GM23338 (cell line): ENCODE results near the gene NPLOC4.

Experiments
- EZH2 ChIP-seq: fragments of 200-600 bp; sonication (generic); IDR thresholded peaks from one replicate; pipeline ENCODE4 v1.8.0; 2017; ENCODE audit warnings: antibody characterized with exemption, mild to moderate bottlenecking, low read depth; ENCODE audit not compliant: unreplicated experiment
- JUNB ChIP-seq: IDR thresholded peaks from one replicate; pipeline ENCODE4 v1.6.1; 2016; ENCODE audit warnings: antibody characterized with exemption; ENCODE audit not compliant: unreplicated experiment
- POLR2AphosphoS5 ChIP-seq: IDR thresholded peaks from 2 replicates; pipeline ENCODE4 v1.6.1; 2016; ENCODE audit warnings: antibody characterized with exemption, low read depth
- TF ChIP-seq, protein P1 (sequence below), 2 experiments: fragments of 200-600 bp in 1 of 2; sonication (generic) in 1 of 2; conservative IDR thresholded peaks; 2 replicates each; pipeline versions ENCODE4 v1.5.1 to v1.6.1; 2016 to 2017; ENCODE audit warnings: antibody characterized with exemption in 2 of 2, low read depth in 2 of 2, mild to moderate bottlenecking in 2 of 2, moderate library complexity in 1 of 2
- TF ChIP-seq, protein P2 (sequence below): IDR thresholded peaks from one replicate; pipeline ENCODE4 v1.6.1; 2018; ENCODE audit warnings: antibody characterized with exemption; ENCODE audit not compliant: unreplicated experiment

DNA sequence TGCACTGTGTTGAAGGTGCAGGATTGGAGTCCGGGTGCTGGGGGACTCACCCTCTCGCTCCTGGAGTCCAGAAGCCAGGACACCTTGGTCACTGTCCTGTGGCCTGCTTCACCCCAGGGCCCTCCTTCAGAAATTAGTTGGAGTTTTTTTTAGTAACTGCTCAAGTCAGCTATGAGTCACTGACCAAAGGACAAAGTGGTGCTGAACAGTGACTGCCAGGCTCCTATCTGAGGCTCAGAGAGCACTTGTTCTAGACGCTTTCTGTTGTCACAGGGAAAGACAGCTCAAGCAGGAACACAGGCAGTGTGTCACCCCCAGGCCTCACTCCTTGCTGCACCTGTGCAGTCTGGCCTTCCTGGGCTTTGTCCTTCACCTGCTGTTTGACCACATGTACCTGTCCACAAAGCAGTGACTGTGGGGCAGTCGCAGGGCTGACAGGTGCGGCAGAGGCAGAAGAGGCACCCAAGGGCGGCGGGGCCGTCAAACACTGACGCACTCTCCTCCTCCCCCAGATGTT is 80.7 kb downstream of the NPLOC4 start:
- TF ChIP-seq, protein P1, sequence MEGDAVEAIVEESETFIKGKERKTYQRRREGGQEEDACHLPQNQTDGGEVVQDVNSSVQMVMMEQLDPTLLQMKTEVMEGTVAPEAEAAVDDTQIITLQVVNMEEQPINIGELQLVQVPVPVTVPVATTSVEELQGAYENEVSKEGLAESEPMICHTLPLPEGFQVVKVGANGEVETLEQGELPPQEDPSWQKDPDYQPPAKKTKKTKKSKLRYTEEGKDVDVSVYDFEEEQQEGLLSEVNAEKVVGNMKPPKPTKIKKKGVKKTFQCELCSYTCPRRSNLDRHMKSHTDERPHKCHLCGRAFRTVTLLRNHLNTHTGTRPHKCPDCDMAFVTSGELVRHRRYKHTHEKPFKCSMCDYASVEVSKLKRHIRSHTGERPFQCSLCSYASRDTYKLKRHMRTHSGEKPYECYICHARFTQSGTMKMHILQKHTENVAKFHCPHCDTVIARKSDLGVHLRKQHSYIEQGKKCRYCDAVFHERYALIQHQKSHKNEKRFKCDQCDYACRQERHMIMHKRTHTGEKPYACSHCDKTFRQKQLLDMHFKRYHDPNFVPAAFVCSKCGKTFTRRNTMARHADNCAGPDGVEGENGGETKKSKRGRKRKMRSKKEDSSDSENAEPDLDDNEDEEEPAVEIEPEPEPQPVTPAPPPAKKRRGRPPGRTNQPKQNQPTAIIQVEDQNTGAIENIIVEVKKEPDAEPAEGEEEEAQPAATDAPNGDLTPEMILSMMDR (conservative IDR thresholded peaks at IDR 0.05; ENCODE audit: low read depth in 2 of 2), result no peak
- TF ChIP-seq POLR2AphosphoS5 (no peak), JUNB (no peak), EZH2 (no peak)
- TF ChIP-seq, protein P2, sequence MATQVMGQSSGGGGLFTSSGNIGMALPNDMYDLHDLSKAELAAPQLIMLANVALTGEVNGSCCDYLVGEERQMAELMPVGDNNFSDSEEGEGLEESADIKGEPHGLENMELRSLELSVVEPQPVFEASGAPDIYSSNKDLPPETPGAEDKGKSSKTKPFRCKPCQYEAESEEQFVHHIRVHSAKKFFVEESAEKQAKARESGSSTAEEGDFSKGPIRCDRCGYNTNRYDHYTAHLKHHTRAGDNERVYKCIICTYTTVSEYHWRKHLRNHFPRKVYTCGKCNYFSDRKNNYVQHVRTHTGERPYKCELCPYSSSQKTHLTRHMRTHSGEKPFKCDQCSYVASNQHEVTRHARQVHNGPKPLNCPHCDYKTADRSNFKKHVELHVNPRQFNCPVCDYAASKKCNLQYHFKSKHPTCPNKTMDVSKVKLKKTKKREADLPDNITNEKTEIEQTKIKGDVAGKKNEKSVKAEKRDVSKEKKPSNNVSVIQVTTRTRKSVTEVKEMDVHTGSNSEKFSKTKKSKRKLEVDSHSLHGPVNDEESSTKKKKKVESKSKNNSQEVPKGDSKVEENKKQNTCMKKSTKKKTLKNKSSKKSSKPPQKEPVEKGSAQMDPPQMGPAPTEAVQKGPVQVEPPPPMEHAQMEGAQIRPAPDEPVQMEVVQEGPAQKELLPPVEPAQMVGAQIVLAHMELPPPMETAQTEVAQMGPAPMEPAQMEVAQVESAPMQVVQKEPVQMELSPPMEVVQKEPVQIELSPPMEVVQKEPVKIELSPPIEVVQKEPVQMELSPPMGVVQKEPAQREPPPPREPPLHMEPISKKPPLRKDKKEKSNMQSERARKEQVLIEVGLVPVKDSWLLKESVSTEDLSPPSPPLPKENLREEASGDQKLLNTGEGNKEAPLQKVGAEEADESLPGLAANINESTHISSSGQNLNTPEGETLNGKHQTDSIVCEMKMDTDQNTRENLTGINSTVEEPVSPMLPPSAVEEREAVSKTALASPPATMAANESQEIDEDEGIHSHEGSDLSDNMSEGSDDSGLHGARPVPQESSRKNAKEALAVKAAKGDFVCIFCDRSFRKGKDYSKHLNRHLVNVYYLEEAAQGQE, result no peak
